K562 (cell line): ENCODE measurements around the gene PDLIM7. TPM values are rescaled to one million over a fixed set of nuclear protein-coding genes. Genes with fewer than 3 reads are reported as not detected.

ENCODE experiments used
- ARHGAP35 ChIP-seq: fragments of 450-650 bp; IDR thresholded peaks from 2 replicates; pipeline ENCODE4 v1.6.1; 2018; ENCODE audit not compliant: partially characterized antibody
- ARID2 ChIP-seq: fragments of 450-650 bp; IDR thresholded peaks from 2 replicates; pipeline ENCODE4 v1.6.1; 2017; ENCODE audit warnings: antibody characterized with exemption, mild to moderate bottlenecking
- BCL6 ChIP-seq: fragments of 250-450 bp; sonication (Bioruptor Pico); IDR thresholded peaks from 2 replicates; pipeline ENCODE4 v1.4.0; 2020
- EHMT2 ChIP-seq: fragments of 450-650 bp; IDR thresholded peaks from 2 replicates; pipeline ENCODE4 v1.6.1; 2018; ENCODE audit warnings: antibody characterized with exemption
- ELK1 ChIP-seq: sonication (generic); formaldehyde crosslinking; IDR thresholded peaks from 2 replicates; pipeline ENCODE4 v1.8.1; 2022; ENCODE audit warnings: missing genetic modification reagents
- ESRRA ChIP-seq: fragments of 450-650 bp; IDR thresholded peaks from 2 replicates; pipeline ENCODE4 v1.6.1; 2014; ENCODE audit warnings: low read depth, mild to moderate bottlenecking, moderate library complexity, borderline replicate concordance
- FOXM1 ChIP-seq, 2 experiments: fragments of 450-650 bp in 1 of 2; sonication (generic) in 1 of 2; formaldehyde crosslinking in 1 of 2; IDR thresholded peaks; 2 replicates each; pipeline versions ENCODE4 v1.6.1 to v1.9.0; 2017 to 2022; ENCODE audit warnings: low read depth in 2 of 2, mild to moderate bottlenecking in 2 of 2, missing genetic modification reagents in 1 of 2, moderate library complexity in 1 of 2
- GATA2 ChIP-seq: sonication (generic); formaldehyde crosslinking; IDR thresholded peaks from 2 replicates; pipeline ENCODE4 v1.4.0; 2020; ENCODE audit warnings: mild to moderate bottlenecking, missing genetic modification reagents
- HDAC8 ChIP-seq: fragments of 450-650 bp; IDR thresholded peaks from 2 replicates; pipeline ENCODE4 v1.6.1; 2016; ENCODE audit warnings: mild to moderate bottlenecking, missing genetic modification characterization, moderate library complexity, missing compliant biosample characterization
- KAT7 ChIP-seq: sonication (generic); formaldehyde crosslinking; IDR thresholded peaks from 2 replicates; pipeline ENCODE4 v1.8.0; 2022; ENCODE audit warnings: missing genetic modification reagents, mild to moderate bottlenecking, borderline replicate concordance
- MCM3 ChIP-seq: fragments of 450-650 bp; IDR thresholded peaks from 2 replicates; pipeline ENCODE4 v1.6.1; 2016
- NCOA6 ChIP-seq: fragments of 450-650 bp; IDR thresholded peaks from 2 replicates; pipeline ENCODE4 v1.6.1; 2017; ENCODE audit warnings: mild to moderate bottlenecking
- NR1H2 ChIP-seq: sonication (generic); formaldehyde crosslinking; IDR thresholded peaks from 2 replicates; pipeline ENCODE4 v1.4.0; 2020; ENCODE audit warnings: mild to moderate bottlenecking, missing genetic modification reagents
- POLR2B ChIP-seq: fragments of 450-650 bp; IDR thresholded peaks from 2 replicates; pipeline ENCODE4 v1.6.1; 2018; ENCODE audit warnings: low read depth; ENCODE audit not compliant: partially characterized antibody
- RUNX1 ChIP-seq: sonication (generic); IDR thresholded peaks from 2 replicates; pipeline ENCODE4 v1.6.1; 2016; ENCODE audit warnings: antibody characterized with exemption, low read depth
- SIN3B ChIP-seq: fragments of 450-650 bp; IDR thresholded peaks from 2 replicates; pipeline ENCODE4 v1.6.1; 2017; ENCODE audit warnings: low read depth, mild to moderate bottlenecking, moderate library complexity
- XRCC4 ChIP-seq: IDR thresholded peaks from one replicate; pipeline ENCODE4 v1.6.1; 2011; ENCODE audit not compliant: insufficient read depth, insufficient read length; ENCODE audit errors: extremely low read depth
- ZFPM2 ChIP-seq: fragments of 250-450 bp; sonication (Bioruptor Pico); IDR thresholded peaks from 2 replicates; pipeline ENCODE4 v1.5.1; 2022; ENCODE audit warnings: mild to moderate bottlenecking
- ZNF551 ChIP-seq: fragments of 250-450 bp; sonication (Bioruptor Pico); IDR thresholded peaks from 2 replicates; pipeline ENCODE4 v1.5.0; 2021; ENCODE audit warnings: mild to moderate bottlenecking, moderate library complexity
- polyA plus RNA-seq, 8 experiments: library from polyadenylated mRNA; depleted of rRNA in 4 of 8; stranded (reverse) in 5 of 8; unstranded in 3 of 8; fragments of >200 nt; fragmentation: Nextera tagmentation in 2 of 8; fragmentation: Illumina TruSeq in 1 of 8; extraction: Ambion mirVana in 2 of 8; extraction: Trizol in 1 of 8; gene quantifications; 2 replicates each; pipeline versions ENCODE4 v1.2.1 to v1.2.3, GENCODE V29; 2011 to 2014; ENCODE audit warnings: inconsistent platforms in 1 of 8, missing spikeins in 1 of 8
- total RNA-seq, 7 experiments: library from RNA; depleted of rRNA in 6 of 7; stranded (reverse); fragments of >200 nt in 6 of 7; fragmentation: Illumina TruSeq in 2 of 7; extraction: Trizol in 2 of 7; gene quantifications; 2 replicates each; pipeline versions ENCODE4 v1.2.1 to v1.2.3, GENCODE V29; 2011 to 2021; ENCODE audit warnings: low replicate concordance in 1 of 7
- TF ChIP-seq, protein P1 (sequence below): fragments of 250-450 bp; sonication (Bioruptor Pico); IDR thresholded peaks from 2 replicates; pipeline ENCODE4 v1.5.0; 2021; ENCODE audit warnings: mild to moderate bottlenecking, moderate library complexity
- TF ChIP-seq, protein P2 (sequence below): fragments of 250-450 bp; sonication (Bioruptor Pico); IDR thresholded peaks from 2 replicates; pipeline ENCODE4 v1.4.0; 2020; ENCODE audit warnings: borderline replicate concordance
- TF ChIP-seq, protein P3 (sequence below): fragments of 250-450 bp; sonication (Bioruptor Pico); IDR thresholded peaks from 2 replicates; pipeline ENCODE4 v1.5.0; 2021

The PDLIM7 gene
- total and polyA plus RNA-seq, 9 of the 15 experiments (the other 6 are each of a cell fraction or from before 2014, with no cell fraction given), result 2.1 to 124 (median 32.6) TPM

GRCh38 chr5:177455036-177455660 lies 42.3 kb downstream of the PDLIM7 start (continued):
- TF ChIP-seq, protein P1, sequence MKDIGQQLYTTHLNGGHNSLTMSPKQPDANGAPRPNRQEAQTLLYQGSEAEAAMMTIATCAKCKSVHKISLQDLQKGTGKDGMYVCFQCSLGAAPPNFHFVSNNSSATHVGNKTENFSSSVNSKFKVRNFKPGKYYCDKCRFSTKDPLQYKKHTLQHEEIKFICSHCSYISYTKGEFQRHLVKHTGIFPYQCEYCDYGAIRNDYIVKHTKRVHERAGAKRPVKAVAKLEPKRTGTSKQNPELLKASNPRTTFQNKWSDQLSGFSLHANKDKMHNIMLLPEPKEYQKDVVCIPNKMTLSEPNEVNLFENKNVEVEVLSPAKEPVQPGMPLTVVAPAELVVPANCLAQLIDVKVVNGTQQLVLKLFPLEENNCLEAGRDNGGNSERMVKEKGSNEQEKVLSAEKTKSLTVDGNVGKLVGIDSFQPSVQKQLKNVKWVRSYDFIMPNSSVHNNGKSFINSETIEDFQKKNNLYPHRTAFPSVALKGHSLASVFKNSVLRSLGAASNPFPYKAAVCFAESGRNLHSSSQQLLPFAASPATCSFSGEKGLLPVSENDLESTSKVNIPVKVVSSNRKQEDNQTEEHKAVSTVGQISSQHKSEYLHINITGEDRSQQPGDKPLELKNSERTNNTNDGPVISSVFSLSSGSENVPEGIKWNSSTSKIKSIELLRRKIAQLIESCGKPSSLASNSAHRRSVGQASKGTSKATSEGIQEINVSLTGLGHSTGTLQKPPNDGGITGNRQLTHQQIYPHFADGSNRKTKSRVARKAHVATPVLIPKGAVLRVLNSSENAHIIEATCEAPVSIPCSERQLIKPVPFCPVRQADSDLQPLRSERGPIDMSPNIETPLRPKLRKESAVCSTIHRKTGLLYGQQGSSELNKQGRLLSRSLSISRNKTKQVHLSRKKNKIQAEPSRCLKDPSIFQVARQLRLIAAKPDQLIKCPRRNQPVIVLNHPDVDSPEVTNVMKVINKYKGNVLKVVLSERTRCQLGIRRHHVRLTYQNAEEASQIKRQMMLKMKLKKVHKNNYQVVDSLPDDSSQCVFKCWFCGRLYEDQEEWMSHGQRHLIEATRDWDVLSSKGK (CRISPR knock-in tag), result no peak
- TF ChIP-seq HDAC8 (no peak), NR1H2 (no peak), BCL6 (CRISPR knock-in tag) (no peak), ARID2 (no peak), ELK1 (CRISPR knock-in tag) (0 out of 2 replicates have a peak, but pooled peaks have one; percentile 90), FOXM1 (IDR thresholded peaks at IDR 0.05; ENCODE audit: low read depth) (no peak), FOXM1 (CRISPR knock-in tag; IDR thresholded peaks at IDR 0.05; ENCODE audit: low read depth) (peak; percentile 93; the same call in 1 of the 2 replicates), ZNF551 (CRISPR knock-in tag) (no peak), ESRRA (peak; percentile 80), GATA2 (no peak), NCOA6 (peak; percentile 17; the same call in 1 of the 2 replicates), KAT7 (CRISPR knock-in tag) (0 out of 2 replicates have a peak, but pooled peaks have one; percentile 29), ZFPM2 (CRISPR knock-in tag) (no peak; the same call in 1 of the 2 replicates), EHMT2 (no peak), XRCC4 (no peak), ARHGAP35 (no peak), MCM3 (no peak), POLR2B (no peak), SIN3B (peak; percentile 52), RUNX1 (no peak)
- TF ChIP-seq, protein P2, sequence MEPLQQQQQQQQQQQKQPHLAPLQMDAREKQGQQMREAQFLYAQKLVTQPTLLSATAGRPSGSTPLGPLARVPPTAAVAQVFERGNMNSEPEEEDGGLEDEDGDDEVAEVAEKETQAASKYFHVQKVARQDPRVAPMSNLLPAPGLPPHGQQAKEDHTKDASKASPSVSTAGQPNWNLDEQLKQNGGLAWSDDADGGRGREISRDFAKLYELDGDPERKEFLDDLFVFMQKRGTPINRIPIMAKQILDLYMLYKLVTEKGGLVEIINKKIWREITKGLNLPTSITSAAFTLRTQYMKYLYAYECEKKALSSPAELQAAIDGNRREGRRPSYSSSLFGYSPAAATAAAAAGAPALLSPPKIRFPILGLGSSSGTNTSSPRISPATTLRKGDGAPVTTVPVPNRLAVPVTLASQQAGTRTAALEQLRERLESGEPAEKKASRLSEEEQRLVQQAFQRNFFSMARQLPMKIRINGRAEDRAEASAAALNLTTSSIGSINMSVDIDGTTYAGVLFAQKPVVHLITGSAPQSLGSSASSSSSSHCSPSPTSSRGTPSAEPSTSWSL (CRISPR knock-in tag), result no peak
- TF ChIP-seq, protein P3, sequence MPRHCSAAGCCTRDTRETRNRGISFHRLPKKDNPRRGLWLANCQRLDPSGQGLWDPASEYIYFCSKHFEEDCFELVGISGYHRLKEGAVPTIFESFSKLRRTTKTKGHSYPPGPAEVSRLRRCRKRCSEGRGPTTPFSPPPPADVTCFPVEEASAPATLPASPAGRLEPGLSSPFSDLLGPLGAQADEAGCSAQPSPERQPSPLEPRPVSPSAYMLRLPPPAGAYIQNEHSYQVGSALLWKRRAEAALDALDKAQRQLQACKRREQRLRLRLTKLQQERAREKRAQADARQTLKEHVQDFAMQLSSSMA (CRISPR knock-in tag), result no peak
